ENCODE data around the gene SH3TC2. TPM values are rescaled to one million over a fixed set of nuclear protein-coding genes. Genes with fewer than 3 reads are reported as not detected.

The SH3TC2 gene
- total and polyA plus RNA-seq, 12 donors = 0.14 to 1.2 (median 0.46) TPM

DNA sequence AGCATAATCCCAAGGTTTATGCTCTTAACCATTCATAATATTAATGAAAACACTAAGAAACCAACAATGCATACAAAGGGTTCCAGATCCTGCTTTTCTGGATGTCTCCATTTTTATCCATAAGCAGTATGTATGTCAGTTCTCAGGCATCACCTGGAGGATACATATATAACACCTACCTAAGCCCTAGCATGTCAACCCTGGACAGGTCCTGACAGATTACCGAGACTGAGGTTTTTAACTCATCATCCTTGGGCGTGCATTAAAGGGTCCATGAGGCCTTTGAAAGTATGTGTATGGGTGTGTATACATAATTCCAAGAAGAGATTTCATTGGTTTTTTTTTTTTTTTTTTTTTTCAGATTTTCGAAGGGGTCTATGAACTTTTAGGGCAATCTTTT lies 70.6 kb downstream of the SH3TC2 start:
- DNase-seq = no peak
- 70 to 83% (median 77%) methylated on average over 3 of the region's 3 CpGs for WGBS, 4 donors
- H3K36me3 ChIP-seq (replicated peaks in 1 of 2) = no peaks in the 10 kb centered on the region
- H3K9me3 ChIP-seq (replicated peaks in 1 of 3) = no peaks in the 10 kb centered on the region
- no peak overlapping the region for H3K4me3 ChIP-seq
- intact Hi-C loops (cut with DNase I) = no loop called here
- H3K27me3 ChIP-seq = no peaks in the 10 kb centered on the region
- TF ChIP-seq, protein P1, sequence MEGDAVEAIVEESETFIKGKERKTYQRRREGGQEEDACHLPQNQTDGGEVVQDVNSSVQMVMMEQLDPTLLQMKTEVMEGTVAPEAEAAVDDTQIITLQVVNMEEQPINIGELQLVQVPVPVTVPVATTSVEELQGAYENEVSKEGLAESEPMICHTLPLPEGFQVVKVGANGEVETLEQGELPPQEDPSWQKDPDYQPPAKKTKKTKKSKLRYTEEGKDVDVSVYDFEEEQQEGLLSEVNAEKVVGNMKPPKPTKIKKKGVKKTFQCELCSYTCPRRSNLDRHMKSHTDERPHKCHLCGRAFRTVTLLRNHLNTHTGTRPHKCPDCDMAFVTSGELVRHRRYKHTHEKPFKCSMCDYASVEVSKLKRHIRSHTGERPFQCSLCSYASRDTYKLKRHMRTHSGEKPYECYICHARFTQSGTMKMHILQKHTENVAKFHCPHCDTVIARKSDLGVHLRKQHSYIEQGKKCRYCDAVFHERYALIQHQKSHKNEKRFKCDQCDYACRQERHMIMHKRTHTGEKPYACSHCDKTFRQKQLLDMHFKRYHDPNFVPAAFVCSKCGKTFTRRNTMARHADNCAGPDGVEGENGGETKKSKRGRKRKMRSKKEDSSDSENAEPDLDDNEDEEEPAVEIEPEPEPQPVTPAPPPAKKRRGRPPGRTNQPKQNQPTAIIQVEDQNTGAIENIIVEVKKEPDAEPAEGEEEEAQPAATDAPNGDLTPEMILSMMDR (IDR thresholded peaks at IDR 0.05) = no peak
- TF ChIP-seq POLR2A (IDR thresholded peaks at IDR 0.05) = no peak
- no peaks in the 10 kb centered on the region for H3K4me1 ChIP-seq (replicated peaks in 1 of 2)
- H3K27ac ChIP-seq = no peak overlapping the region

GRCh38 chr5:148991566-148991965 lies 71.3 kb downstream of the SH3TC2 start:
- Histone ChIP-seq H3K4me3 (no peak overlapping the region), H3K27ac (no peak overlapping the region), H3K36me3 (replicated peaks in 1 of 2) (no peaks in the 10 kb centered on the region), H3K4me1 (replicated peaks in 1 of 2) (no peaks in the 10 kb centered on the region), H3K27me3 (no peaks in the 10 kb centered on the region), H3K9me3 (replicated peaks in 1 of 3) (no peaks in the 10 kb centered on the region)
- DNase-seq = no peak
- intact Hi-C loops (cut with DNase I) = no loop called here
- no peak for TF ChIP-seq POLR2A (IDR thresholded peaks at IDR 0.05)
- TF ChIP-seq, protein P1 (IDR thresholded peaks at IDR 0.05) = no peak

DNA sequence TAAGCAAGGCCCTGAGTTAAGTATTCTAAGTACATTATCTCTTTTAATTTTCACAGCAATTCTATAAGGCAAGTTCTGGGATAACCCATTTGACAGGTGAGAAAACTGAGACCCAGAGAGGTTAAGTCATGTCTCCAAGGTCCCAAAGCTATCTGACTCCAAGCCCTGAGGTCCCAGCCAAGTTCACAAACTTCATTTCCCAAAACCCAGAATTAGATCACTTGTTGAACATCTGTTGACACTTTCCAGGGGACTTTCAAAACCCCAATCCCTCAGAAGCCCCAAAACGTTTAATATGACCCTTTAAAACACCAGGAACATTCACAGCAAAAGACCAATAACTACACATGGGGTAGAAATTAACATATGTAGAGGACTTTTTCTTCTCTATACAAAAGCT lies 72.0 kb downstream of the SH3TC2 start:
- H3K4me3 ChIP-seq = no peak overlapping the region
- H3K27ac ChIP-seq = no peak overlapping the region
- no peak for DNase-seq
- TF ChIP-seq, protein P1 (IDR thresholded peaks at IDR 0.05) = no peak
- no peak for TF ChIP-seq POLR2A (IDR thresholded peaks at IDR 0.05)
- H3K4me1 ChIP-seq (replicated peaks in 1 of 2) = no peaks in the 10 kb centered on the region
- no peaks in the 10 kb centered on the region for H3K27me3 ChIP-seq
- H3K36me3 ChIP-seq (replicated peaks in 1 of 2) = no peaks in the 10 kb centered on the region
- H3K9me3 ChIP-seq (replicated peaks in 1 of 3) = no peaks in the 10 kb centered on the region
- intact Hi-C loops (cut with DNase I) = no loop called here
- WGBS, 4 donors = 22 to 32% (median 27%) methylated on average over 1 of the region's 1 CpG

GRCh38 chr5:148989567-148989966 lies 73.3 kb downstream of the SH3TC2 start:
- TF ChIP-seq POLR2A (IDR thresholded peaks at IDR 0.05) = no peak
- TF ChIP-seq, protein P1 (IDR thresholded peaks at IDR 0.05) = no peak
- WGBS, 4 donors = 40 to 73% (median 69%) methylated on average over 2 of the region's 2 CpGs
- DNase-seq = no peak
- intact Hi-C loops (cut with DNase I) = no loop called here
- Histone ChIP-seq H3K9me3 (replicated peaks in 1 of 3) (no peaks in the 10 kb centered on the region), H3K36me3 (replicated peaks in 1 of 2) (no peaks in the 10 kb centered on the region), H3K4me3 (no peak overlapping the region), H3K27me3 (no peaks in the 10 kb centered on the region), H3K4me1 (replicated peaks in 1 of 2) (no peaks in the 10 kb centered on the region), H3K27ac (no peak overlapping the region)
